OCI-M1 (cell line): ENCODE measurements around the gene RASSF4.
"Not testable (repeated sequence)": the region's sequence is repeated elsewhere in the genome, so short reads cannot be mapped to it uniquely, and the experiment has no call there.

ENCODE experiments used
- DNase-seq: peaks from one replicate; lab custom pipeline; 2025; lab: John Stamatoyannopoulos, UW

The RASSF4 gene

DNA sequence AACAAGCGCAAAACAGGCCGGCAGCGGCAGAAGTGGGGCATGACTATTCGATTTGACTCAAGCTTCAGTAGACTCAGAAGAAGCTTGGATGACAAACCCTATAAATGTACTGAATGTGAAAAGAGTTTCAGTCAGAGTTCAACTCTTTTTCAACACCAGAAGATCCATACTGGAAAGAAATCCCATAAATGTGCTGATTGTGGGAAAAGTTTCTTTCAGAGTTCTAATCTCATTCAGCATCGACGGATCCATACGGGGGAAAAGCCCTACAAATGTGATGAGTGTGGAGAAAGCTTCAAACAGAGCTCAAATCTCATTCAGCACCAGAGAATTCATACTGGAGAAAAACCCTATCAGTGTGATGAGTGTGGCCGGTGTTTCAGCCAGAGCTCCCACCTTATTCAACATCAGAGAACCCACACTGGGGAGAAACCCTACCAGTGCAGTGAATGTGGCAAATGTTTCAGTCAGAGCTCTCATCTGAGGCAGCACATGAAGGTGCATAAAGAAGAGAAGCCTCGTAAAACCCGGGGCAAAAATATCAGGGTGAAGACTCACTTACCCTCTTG lies 43.9 kb downstream of the RASSF4 start:
- no peak for DNase-seq

DNA sequence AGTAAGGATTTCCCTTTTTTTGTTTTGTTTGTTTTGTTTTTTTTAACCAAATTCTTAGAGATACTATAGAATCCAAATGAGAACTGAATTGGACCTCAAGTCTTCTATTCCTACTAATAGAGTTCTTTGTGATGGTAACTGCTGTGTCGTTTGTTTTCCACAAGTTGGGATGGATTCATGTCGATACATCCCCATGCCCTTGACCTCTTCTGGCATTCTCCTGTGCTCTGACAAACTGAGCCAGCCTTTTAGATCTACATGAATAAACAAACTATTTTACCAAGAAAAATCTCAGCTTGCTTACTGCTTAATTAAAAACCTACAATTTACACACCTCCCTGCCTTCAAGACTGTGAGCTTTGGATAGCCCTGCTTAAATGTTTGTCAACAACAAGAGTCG lies 45.1 kb downstream of the RASSF4 start:
- DNase-seq, result no peak

DNA sequence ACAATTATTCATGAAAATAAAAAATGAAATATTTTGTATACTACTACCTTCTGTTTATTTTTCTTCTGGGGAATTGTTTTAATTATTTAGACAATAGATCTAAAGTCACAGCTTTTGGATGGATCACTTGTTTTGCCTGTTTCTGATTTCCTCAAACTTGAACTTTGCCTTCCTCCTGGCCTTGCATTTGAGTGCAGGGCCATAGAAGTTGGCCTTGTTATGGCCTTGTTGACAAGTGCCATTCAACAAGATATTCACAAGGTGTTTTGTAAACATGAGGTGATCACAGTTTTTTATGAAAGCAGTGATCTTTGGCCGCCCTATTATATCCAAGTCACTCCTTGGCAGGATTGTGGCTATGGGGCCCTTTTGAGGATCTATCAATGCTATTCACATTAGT lies 45.7 kb downstream of the RASSF4 start:
- DNase-seq, result no peak

DNA sequence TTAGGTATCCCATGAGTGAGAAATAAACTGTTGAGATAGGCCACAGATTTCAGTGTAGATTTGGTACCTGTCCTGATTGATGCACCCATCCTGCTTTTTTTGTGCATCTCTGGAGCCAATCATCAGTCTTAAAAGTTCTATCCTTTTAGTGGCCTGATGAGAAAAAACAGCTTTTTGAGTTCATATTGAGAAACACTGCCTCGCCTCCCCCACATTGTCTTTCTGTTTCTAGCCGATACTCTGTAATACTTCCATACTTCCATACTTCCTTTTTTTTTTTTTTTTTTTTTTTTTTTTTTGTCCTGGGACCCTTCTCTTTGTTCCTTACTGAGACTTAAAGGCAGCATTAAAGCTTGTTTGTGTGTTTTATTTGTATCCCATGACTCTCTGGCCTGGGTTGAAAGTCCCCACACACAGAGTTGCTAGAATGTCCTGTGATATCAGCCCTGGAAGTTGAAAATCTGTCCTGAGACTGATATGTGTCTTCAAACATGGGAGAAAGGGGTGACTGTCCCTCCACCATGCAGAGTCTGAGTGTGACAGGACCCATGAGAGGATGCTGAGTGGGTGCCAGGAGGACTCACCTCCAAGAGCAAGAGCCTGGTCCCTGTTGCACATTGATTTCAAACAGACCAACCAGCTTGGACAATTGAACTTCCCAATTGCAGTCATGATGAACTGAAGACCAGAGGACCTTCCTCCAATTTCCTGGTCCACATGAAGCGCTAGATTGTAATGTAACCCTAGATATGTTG lies 46.9 kb downstream of the RASSF4 start:
- DNase-seq, result peak; percentile 50

DNA sequence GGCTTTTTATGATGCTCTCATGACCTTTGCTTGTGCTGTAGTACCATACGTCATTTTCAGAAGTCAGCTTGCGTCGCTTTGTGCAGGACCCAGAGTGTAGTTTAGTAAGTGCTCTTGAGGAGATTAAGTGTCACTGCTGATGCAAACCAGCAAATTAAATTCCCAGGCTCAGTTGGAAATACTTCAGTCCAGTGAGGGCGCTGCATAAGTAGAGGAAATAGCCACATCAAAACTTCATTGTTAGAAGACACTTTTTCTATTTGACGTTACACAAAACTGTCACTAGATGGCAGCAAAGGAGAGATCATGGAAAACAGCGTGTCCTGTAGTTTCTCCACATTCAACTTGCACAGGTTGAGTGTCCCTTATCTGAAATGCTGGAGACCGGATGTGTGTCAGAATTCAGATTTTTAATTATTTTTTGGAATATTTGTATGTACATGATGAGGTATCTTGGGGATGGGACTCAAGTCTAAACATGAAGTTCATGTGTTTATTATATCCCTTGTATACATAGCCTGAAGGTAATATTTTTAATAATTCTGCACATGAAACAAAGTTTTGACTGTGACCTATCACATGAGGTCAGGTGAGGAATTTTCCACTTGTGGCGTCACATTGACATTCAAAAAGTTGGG lies 49.0 kb downstream of the RASSF4 start:
- peak; percentile 96 for DNase-seq

DNA sequence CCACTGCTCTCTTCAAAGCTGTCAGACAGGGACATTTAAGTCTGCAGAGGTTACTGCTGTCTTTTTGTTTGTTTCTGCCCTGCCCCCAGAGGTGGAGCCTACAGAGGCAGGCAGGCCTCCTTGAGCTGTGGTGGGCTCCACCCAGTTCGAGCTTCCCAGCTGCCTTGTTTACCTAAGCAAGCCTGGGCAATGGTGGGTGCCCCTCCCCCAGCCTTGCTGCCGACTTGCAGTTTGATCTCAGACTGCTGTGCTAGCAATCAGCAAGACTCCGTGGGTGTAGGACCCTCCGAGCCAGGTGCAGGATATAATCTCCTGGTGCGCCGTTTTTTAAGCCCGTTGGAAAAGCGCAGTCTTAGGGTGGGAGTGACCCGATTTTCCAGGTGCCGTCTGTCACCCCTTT lies 55.0 kb downstream of the RASSF4 start:
- not testable (repeated sequence) for DNase-seq

DNA sequence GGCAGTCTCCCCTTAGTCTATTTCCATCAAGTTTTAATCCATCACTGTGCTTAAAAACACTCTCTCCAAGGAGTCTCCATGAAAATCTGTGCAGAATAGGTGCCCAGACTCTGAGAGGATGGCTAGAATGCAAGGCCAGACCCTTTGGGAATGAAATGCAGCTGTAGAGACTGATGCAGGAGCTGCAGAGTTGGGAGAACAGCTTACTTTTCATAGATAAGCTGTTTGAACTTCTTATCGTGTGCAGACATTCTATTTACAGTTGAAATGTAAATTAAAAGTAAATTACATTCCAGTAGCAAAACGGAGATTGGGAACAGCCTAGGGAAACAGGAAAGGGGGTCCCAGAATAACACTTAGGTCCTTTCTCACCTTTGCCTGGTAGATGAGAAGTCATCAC lies 56.0 kb downstream of the RASSF4 start:
- no peak for DNase-seq

DNA sequence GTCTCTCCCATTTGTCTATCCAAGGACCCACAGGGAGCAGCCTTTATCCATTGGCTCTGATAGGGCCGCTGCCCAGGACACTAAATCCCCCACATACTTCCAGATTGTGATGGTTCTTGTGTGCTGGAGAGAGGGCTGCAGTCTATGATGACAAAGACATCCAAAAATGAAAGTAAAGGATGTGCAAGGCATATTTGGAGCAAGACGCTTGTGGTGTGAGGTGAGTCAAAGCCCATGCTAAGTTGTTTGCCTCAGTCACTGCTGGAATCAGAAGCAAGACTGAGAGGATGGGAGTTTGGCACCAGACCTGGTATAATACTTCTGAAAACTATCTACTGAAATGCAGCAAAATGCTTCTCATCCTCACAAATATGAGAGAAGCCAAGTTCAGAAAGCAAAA lies 63.8 kb downstream of the RASSF4 start:
- DNase-seq, result no peak

DNA sequence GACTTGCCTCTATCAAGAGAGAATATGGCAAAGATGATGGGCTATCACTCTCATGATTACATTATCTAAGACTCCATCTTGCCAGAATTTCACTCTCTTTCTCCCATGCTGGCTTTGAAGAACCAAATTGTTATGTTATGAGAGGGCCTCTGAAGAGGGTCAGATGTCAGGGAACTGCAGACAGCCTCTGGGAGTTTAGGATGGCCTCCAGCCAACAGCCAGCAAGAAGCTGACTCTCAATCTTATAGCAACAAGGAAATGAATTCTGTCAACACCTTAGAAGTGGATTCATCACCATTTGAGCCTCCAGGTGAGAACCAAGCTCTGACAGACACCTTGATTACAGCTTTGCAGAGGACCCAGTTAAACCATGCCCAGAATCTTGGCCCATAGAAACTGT lies 74.7 kb downstream of the RASSF4 start:
- no peak for DNase-seq

DNA sequence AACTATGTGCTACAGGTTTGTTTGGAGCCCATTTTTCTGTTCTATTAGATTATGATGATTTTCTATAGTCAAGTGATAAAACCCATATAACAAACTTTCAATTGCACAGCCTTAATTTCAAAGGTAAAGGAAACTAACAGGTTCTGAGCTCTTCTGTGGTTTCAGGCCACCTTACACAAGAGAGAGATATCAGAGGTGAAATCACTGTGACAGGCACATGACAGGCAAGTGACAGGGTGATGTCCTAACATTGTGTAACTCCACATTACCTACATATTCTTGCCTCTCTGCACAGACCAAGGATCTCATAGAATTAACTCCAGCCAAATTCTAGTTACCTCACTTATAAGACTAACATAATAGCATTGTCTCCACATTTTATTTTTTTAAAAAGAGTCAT lies 76.1 kb downstream of the RASSF4 start:
- DNase-seq, result no peak

DNA sequence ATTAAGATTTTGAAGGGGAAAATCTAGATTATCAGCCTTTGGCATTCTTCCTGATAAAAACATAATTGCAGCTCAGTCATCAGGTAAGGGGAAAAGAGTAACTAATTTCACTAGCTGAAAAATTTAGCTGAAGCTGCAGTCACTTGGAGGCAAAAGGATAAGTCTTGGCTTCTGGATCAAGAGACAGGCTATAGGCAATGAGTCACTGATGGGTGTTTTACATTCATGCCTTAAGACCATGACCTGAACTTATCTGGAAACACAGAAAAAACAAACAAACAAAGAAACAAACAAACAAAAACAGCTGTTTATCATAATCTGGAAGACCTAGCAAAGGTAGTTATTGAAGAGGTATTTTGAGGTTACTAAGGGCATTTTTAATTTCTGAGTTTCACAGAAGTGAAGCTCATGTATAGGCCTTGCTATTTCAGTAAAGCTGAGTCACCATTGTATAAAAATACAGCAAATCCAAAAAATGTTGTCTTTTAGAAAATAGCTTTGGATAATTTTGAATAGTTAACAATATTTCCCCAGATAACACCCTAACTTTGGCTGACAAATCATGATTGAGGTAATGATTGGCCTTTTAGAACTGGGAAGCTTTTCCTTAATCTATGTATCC lies 81.4 kb downstream of the RASSF4 start:
- DNase-seq, result no peak

DNA sequence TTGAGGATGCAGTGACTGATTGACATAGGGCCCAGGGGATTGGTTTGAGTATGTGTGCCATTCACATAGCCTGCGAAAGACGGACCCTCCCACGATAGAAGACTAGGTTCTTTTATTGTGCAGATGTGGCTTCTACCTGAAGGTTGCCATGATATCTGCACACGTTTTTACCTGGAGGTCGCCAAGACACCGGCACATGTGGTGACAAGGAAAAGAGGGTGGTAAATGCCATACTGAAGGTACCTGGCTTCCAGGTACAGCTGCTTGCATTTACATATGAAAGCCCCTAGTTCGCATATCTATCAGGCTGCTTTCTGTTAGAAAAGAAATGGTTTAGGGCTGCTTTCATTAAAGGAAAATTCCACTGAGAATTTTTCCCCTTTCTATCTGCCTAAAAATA lies 84.7 kb downstream of the RASSF4 start:
- no peak for DNase-seq
